Cardiac fibroblast (primary cell): Measurements from ENCODE around the gene RPGRIP1L.

ENCODE experiments used
- DNase-seq, 2 donors: peaks; one replicate each; pipeline versions ENCODE4 v3.0.0 to v3.0.0-alpha.2; 2010; ENCODE audit warnings: low read depth in 2 of 2
- H3K4me3 ChIP-seq, 2 donors: replicated peaks in 1 of 2; 1 replicate in 1 of 2; 2 replicates in 1 of 2; pipeline ENCODE4 v1.5.1; 2011; ENCODE audit warnings: low read depth in 2 of 2, low read length in 2 of 2, mild to moderate bottlenecking in 2 of 2, moderate library complexity in 1 of 2
- TF ChIP-seq, protein P1 (sequence below): IDR thresholded peaks from one replicate; pipeline ENCODE4 v1.5.1; 2011; ENCODE audit warnings: low read depth, mild to moderate bottlenecking, low read length, inconsistent platforms

Gene RPGRIP1L

GRCh38 chr16:53666786-53667415, 36.8 kb downstream of the RPGRIP1L start:
- TF ChIP-seq, protein P1, sequence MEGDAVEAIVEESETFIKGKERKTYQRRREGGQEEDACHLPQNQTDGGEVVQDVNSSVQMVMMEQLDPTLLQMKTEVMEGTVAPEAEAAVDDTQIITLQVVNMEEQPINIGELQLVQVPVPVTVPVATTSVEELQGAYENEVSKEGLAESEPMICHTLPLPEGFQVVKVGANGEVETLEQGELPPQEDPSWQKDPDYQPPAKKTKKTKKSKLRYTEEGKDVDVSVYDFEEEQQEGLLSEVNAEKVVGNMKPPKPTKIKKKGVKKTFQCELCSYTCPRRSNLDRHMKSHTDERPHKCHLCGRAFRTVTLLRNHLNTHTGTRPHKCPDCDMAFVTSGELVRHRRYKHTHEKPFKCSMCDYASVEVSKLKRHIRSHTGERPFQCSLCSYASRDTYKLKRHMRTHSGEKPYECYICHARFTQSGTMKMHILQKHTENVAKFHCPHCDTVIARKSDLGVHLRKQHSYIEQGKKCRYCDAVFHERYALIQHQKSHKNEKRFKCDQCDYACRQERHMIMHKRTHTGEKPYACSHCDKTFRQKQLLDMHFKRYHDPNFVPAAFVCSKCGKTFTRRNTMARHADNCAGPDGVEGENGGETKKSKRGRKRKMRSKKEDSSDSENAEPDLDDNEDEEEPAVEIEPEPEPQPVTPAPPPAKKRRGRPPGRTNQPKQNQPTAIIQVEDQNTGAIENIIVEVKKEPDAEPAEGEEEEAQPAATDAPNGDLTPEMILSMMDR = no peak
- no peak for DNase-seq
- H3K4me3 ChIP-seq = no peak overlapping the region

DNA sequence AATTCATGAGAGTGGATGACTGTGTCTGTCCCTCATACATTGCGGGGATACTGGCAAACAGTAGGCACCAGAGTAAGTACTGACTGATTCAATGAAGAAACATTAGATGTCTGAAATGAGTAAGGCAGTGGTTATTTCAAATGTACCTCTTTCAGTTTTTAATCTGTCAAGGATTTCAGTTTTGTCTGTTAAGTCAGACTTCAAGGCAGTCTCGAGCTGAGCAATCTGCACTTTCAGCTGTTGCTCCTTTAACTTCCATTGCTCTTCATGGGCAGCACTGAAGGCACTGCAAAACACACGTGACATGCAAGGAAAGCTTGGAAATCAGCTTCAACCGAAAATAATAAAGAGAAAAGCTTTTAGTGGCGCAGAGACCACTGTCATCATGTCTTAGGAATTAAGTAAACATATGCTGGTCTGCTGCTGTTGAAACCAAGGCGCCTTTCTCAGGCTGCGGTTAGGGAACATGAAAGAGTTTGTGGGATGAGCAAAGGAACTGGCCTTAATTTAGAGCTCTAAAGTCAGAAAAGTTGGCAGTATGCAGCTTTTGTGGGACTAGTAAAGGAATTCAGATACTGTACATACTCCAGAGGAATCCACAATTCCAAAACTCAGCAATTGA, 38.8 kb downstream of the RPGRIP1L start:
- DNase-seq = peak; percentile 75 to 82
- TF ChIP-seq, protein P1 = no peak
- H3K4me3 ChIP-seq = no peak overlapping the region

- no peak overlapping the region for H3K4me3 ChIP-seq
- TF ChIP-seq, protein P1 = no peak
- no peak for DNase-seq
Measured at GRCh38 chr16:53662072-53662471, 41.6 kb downstream of the RPGRIP1L start.

- no peak overlapping the region for H3K4me3 ChIP-seq
- TF ChIP-seq, protein P1 = no peak
- DNase-seq = no peak
Measured at GRCh38 chr16:53654946-53655345, 48.7 kb downstream of the RPGRIP1L start.

DNA sequence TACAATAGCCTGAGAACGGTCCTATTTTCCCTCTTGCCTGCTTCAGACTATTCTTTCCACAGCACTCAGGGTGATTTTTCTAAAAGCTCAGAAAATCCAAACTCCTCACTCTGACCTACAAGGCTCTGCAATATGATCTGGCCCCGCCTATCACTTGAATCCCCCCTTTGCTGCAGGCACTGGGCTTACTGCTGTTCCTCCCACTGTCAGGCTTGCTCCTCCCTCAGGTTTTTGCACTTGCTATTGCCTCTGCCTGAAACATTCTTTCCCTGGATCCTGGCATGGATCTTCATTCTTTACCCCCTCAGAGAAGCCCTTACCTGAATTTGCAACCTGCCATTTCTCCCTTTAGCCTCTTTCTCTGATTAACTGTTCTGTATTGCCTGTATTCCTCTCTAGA, 52.3 kb downstream of the RPGRIP1L start:
- no peak overlapping the region for H3K4me3 ChIP-seq
- TF ChIP-seq, protein P1 = no peak
- DNase-seq = no peak

- TF ChIP-seq, protein P1 = no peak
- DNase-seq = no peak
- no peak overlapping the region for H3K4me3 ChIP-seq
Measured at GRCh38 chr16:53646506-53646905, 57.2 kb downstream of the RPGRIP1L start.
